Fibroblast of skin of left biceps (primary cell): ENCODE results near the gene LPAR2.

Experiments used
- DNase-seq, 2 experiments: peaks; one replicate each; pipeline ENCODE4 v3.0.0-alpha.2; 2013; ENCODE audit warnings: low read depth in 2 of 2

LPAR2 gene

GRCh38 chr19:19653597-19654147 lies 25.7 kb upstream of the LPAR2 start:
- DNase-seq: no peak

DNA sequence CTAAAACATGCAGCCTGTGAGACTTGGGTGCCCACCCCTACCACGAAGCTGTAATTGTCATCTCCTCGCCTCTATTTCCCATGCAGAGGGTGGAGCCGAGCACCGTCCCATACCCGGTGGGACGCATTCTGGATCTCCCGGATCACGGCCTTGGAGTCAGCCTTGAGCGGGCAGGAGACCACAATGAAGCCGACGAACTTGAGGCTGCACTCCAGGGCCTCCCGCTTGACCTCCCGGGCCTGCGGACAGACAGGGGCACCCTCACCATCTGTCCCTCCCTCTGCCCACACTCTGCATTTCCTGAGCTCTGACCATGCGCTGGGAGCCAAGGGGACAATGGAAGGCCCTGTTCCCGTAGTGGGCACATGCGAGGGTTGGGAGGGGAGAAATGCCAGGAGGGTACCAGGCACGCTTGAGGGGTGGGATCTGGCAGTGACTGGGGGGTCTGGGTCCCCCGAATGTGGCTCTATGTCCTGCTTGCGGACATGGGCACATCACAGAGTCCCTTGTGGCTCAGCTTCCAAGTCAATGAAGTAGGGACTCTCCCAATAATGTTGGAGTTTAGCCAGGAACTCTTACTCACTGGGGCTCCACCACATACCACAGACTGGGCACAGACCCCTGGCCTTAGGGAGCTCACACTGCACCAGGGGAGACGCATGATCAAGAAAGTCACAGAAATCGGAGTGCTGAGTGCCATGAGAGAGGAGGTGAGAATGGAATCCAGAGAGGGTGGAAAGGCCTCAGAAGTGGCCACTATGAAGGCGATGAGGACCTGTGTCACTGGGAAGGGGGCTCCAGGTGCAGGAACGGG lies 24.7 kb upstream of the LPAR2 start:
- DNase-seq: no peak

DNA sequence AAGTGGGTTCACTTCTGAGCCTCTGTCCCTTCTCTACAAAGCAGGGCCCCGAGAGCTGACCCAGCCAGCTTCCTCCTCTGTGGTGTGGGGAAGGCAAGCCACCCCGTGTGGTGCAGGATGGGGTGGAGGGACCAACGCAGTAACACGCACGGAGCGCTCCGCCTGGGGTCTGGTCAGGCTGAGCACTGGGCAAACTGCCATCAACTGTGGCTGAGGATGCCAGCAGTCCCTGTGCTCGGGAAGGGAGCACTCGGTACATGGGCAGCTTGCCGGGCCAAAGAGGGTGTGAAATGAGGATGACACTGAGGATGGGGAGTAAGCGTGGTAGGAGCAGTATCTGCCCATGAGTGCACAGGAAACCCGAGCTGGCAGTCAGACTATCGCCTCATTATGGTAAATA lies 23.1 kb upstream of the LPAR2 start:
- no peak for DNase-seq

DNA sequence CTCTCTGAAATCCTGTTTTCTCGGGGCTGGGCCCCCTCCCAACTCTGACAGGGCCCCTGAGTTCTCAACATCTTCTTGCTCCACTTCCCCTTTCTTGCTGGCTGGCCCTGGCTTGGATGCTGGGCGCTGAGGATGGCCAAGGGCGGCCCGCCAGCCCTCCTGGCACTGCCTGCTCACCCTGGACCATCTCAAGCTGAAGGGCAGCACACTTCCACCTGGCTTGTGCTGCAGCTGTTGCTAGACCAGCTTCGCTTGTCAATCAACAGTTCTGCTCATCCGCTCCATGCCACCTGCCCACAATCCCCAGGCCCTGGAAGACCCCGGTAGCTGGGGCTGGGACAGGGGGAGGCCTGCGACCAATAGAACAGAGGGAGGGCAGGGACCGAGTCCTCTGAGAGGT lies 22.3 kb upstream of the LPAR2 start:
- DNase-seq: no peak

DNA sequence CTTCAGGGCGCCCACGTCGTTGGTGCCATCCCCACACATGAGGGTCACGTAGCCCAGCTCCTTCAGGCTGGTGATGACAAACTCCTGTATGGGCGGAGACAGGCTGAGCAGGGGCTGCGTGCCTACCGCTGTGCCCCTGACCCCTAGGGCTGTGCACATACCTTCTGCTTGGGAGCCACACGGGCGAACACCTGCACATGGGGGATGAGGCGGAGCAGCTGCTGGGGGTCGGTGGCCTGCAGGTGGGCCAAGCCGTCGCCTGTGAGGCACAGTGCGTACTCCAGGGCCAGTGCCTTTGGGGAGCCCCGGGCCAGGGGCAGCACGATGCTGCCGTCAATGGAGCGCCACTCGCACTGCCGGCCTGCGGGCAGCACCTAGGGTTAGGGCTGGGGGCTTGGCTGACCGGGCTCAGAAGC lies 21.6 kb upstream of the LPAR2 start:
- DNase-seq: no peak

GRCh38 chr19:19649155-19649554 lies 21.1 kb upstream of the LPAR2 start:
- no peak for DNase-seq

DNA sequence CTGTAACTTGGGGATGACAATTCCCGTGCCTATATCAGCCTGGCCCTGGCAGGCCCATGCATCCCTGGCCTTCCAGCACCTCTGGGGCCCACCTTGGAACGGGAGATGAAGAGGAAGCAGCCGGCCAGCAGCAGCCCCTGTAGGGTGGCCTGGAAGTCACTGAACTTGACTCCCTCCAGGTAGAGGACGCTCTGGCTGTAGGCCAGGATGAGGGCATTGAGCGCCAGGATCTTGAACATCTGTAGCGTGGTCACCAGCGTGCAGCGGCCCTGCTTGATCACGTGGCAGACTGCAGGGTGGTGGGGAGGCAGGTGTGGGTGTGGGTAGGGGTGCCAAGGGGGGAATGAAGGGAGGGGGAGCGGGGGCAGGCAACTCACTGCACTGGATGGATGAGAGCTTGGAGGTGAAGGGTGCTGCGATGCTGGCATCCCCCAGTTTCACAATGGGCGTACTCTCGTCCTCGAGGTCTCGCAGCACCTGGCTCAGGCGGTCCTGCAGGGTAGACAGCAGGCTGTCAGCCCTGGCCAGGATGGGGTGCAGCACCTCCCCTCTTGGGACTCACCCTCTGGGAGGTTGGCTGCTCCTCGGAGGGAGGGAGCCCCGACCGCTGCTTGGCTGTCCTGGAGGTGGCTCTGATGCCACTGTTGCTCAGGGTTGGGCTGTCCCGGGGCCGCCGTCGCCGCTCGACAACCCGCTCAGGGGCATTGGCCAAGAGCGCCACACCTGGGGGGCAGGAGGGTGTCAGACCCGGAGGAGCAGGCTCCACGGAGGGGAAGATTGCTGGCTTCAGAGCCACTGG lies 19.2 kb upstream of the LPAR2 start:
- no peak for DNase-seq

GRCh38 chr19:19645233-19645870 lies 17.3 kb upstream of the LPAR2 start:
- no peak for DNase-seq

DNA sequence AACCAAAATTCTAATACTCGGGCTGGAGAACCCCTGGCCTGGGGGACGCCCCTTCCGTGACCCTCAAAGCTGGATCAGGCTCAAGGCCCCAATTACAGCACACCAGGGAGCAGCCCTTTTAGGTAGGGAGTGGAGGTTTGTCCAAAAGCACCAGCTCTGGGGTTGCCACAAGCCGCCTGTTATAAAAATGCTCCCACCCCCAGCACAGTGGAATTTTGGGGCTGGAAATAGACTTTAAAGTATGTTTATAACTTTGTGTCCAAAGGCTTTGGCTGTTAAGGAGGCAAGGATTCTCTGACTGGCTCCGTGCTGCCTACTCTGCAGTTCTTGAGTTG lies 16.0 kb upstream of the LPAR2 start:
- DNase-seq: no peak

DNA sequence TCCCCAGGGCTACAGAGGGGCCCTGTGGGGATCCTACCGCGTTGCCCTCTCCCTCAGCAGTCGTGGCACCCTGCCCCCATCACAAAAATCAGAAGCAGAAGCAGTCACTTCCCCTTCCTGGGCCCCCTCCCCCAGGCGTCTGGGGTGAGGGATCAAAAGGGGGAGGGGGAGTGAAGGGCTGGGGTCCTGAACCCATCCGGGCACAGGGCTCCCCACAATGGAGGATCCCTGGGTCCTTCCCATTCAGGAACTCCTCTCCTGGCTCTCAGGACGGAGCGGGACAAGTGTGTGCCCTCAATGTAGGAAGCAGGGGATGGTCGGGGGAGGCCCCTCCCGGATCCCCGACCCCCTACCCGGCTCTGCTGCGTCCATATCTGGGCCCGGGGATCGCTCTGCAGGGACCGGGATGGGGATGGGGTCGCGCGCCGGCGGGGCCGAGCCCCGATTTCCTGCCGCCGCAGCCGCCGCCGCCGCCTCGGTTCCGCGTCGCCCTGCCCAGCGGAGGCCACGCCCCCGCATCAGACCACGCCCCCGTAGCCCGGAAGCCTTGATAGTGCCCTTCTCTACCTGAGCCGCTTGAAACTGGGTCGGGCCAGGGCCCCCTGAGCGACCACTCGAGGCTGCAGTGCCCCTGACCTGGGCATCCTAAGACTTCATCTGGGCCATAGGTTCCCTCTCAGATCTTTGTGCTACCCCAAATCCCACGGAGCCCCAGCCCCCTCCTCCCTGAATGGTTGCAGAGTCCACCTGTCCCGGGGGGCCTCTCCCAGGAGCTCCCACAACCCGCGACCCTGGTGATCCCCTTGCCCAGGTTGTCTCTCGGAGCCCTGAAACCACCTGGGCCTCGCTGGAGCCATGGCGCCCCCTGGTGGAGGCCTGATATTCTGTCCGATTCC lies 15.4 kb upstream of the LPAR2 start, which contains the start of gene GMIP:
Gene GMIP (minus strand): TSS at position 500 of the 896 bp plus-strand sequence. CDS start 128 bp downstream, at position 372.
- no peak for DNase-seq

DNA sequence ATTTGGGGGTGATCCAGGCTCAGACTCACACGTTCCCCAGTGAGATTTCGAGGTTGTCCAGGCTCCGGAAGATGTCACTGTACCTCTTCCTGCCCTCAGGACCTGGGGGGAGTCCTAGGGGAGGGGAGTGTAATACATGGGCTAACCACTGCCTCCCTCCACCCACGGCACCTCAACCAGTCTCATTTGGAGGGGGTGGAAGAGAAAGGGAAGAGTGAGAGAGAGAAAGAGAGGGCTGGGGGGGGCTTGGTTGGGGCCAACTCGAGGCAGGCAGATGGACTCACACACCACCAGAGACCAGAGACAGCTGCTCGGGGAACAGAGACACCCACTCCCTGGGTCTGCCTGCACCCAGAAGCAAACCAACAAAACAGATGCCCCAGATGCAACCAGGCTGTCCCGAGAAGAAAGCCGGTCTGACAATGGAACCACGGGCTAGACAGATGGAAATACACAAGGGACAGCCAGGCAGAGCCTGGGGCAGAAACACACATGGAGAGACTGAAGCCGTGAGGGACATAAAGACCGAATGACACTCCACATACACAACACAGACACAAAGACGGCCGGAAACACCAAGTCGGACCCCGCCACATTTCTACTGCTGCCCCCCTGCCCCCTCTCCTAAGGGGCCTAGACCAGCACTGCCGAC lies 14.6 kb upstream of the LPAR2 start:
- no peak for DNase-seq

DNA sequence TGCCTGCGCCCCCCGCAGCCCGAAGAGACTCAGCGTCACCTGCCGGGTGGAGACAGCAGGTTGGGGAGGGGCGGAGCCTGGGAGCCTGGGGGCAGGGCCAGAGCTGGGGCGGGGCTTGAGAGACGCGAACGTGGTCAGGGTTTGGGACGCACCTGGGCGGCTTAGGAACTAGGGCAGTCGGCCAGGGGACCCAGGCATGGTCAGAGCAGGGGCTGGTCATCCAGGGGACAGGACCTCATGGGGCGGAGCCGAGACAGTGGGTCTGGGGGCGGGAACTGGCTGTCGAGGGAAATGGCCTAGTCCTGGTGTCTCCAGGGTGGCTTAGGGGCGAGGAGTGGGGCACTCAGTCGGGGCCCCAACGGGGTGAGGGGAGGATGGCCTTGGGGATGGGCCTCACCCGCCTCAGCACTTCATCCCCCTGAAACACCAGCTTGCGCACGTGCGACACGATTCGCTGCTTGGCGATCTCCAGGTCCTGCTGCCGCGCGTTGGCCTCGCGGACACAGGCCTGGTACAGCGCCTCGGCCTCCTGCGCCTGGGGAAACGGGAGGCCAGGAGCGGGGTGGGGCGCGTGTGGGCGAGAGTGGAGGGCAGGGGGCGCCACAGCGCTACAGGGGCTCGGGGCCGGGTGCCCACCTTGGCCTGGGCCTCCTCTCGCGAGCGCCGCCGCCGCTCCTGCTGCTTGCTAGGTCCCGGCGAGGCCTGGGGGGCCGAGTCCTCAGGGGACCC lies 9.7 kb upstream of the LPAR2 start:
- no peak for DNase-seq

DNA sequence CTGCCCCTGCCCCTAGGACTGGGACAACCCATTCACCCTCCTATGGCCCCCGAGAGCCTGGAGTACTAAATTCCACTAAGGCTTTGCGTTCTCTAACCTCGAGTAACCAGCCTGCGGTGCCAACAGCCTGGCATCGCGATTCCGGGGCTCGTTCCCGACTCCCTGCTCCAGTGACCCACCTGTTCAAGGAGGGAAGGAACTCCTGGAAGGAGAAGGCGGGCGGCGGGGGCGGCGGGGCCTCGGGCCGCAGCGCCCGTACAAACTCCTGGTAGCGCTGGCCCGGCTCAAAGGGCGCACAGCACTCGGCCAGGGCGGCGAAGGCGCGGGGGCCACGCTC lies 9.1 kb upstream of the LPAR2 start:
- no peak for DNase-seq

GRCh38 chr19:19636573-19637185 lies 8.7 kb upstream of the LPAR2 start:
- no peak for DNase-seq

GRCh38 chr19:19635313-19635702 lies 7.3 kb upstream of the LPAR2 start:
- DNase-seq: no peak

DNA sequence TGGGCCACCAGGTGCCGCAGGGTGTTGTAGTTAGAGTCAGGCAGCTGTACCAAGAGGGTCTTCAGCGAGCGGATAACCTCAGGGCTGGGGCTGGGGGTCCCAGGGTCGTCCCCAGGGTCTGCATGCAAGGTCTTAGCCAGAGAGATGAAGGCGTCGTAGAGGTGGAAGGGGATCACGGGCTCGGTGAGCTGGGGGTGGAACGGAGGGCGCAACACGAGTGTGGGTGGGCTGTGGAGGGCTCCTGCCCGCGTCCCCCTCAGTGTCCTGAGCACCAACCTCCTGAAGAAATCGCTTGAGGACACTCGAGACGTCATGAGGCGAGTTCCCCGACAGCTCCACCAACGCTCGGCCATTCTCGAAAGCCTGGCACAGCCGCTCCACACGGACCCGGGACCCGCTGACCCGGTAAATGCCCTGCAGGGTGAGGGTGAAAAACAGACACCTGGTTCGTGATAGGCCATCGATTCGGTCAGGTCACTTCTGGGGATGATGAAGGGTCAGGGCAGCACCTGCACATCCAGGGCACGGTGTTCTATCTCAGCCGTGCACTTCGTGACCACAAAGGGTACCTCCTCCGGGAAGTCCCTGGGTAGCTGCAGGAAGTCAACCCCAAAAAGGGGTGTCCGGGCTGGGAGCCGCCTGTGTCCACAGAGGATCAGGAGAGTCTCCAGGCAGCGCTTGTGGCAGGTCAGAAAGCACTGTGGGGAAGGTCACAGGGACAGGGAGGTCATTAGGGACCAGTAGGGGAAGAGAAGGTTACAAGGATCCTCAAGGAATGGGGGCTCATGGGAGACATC lies 6.7 kb upstream of the LPAR2 start:
- no peak for DNase-seq

GRCh38 chr19:19633711-19634515 lies 5.9 kb upstream of the LPAR2 start:
- no peak for DNase-seq

- DNase-seq: no peak
Observed at GRCh38 chr19:19632661-19633060, 4.6 kb upstream of the LPAR2 start.
